Suppressor macrophage treated with lipopolysaccharide for 4 hours (primary cell): ENCODE results near the gene TOX2.

ENCODE experiments used
- DNase-seq: peaks from one replicate; pipeline ENCODE4 v3.0.0-alpha.2; 2020

The TOX2 gene

DNA sequence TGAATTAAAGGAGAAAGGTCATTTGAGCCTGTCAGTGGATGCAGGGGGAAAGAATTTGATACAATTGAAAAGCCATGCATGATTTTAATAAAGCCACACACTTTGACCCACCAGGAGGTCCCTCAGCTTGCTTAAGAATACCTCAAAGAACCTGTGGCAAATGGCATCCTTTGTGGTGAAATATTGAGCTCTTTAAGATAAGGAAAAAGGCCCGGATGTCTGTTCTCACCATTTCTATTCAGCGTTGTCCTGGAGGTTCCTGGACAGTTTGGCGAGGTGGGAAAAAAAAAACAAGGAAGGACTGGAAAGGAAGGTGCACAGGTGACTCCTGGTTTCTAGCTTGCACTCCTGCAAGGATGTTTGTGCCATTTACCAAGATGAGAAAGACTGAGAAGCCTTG, 91.0 kb downstream of the TOX2 start:
- DNase-seq, result no peak

DNA sequence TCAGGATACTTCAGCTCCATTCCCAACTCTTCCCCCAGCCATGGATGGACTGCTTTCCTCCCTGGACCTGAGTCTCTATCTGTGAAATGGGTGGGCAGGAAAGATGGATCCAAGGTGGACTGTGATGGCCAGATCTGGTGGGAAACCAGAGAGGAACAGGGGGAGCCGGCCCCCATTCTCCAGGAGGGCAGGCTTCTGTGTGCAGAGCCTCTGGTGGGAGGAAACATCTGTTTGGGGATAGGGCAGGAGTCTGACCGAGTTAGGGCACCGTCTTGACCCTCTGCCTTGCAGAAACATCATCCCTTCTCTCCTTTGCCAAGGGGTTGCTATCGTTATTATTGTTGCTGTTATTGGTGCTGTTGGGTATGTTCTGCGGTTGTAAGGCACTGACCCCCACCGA, 91.5 kb downstream of the TOX2 start:
- DNase-seq, result no peak

DNA sequence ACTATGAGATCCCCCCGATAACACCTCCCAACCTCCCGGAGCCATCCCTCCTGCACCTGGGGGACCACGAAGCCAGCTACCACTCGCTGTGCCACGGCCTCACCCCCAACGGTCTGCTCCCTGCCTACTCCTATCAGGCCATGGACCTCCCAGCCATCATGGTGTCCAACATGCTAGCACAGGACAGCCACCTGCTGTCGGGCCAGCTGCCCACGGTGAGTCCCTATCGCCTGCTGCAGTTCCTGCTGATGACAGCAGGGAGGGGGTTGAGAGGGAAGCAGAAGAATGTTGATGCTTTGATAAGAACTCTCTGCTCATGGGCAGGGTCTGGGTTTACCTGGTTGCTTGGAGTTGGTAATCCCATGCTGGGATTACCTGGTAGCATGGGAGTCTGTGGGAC, 91.9 kb downstream of the TOX2 start:
- no peak for DNase-seq

DNA sequence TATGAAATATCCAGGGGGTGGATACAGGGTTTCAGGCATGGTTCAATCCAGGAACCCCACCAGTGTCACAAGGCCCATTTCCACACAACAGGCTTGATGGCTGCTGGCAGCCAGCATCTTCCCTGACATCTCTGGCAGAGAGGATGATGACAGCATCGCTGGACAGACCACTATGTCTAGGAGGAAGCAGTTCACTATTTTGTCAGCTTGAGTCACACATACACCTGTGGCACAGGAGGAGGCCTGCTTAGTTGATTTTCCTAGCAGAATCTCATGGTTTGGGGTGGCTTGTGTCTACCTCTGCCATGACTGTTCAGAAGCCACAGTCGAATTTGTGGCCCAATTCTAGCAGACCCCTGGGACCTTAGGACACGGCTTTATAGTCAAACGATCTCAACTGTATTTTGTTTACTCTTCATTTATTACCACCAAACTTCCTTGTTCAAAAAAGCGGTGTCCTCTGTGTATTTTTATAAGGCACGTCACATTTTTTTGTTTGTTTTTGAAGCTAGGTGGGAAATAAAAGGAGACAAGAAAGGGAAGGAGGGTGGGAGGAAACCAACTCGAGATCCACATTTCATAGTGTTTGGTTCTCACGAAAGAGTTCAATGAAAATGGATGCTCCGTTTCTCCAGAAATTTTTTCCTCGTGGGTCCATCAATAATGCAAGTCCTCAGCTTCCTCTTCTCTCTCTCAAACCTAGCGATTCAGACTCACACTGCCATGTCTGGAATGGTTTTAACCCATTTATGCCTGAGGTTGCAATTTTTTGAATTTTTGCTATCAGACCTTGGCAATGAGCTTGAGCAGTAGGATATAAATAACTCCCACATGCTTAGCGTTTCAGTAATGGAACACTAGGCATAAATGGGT, 94.4 kb downstream of the TOX2 start:
- no peak for DNase-seq

DNA sequence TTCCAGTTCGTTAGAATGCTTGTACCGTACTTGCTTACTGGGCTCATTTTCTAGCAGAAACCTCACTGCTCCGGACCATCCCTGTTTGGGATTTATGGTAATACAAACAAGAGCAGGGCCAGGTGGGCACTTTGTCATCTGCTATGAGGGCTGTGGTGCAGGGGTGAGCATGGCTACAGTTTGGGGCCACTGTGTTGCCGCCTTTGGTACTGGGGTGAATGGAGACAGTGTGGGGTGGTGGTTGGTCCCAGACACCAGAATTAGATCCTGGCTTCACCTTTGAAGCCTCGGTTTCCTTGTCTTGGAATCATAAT, 95.0 kb downstream of the TOX2 start:
- DNase-seq, result no peak

DNA sequence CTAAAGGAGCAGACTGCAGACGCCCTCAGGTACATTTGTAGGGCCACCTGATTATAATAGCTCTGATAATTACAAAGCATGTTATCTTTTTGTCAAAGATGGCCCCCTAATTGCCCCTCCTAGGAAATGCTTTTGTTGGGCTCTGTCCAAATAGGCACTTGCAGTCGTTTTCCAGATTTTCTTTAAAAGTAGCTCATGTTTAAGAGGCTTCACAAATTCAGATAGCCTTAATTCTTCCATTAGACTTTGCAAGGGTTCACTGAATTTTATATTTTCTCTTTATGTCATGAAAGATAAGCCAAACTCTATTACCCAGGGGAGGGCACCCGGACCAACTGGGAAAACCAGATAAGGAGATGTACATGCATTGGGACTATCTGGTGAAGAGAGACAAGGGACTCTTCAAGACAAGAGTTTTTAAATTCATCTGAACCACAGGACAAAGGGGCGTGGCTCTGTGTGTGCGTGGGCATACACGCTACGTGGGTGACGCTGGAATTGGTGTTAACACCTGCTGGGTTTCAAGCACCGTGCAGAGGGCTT, 95.6 kb downstream of the TOX2 start:
- DNase-seq, result no peak

DNA sequence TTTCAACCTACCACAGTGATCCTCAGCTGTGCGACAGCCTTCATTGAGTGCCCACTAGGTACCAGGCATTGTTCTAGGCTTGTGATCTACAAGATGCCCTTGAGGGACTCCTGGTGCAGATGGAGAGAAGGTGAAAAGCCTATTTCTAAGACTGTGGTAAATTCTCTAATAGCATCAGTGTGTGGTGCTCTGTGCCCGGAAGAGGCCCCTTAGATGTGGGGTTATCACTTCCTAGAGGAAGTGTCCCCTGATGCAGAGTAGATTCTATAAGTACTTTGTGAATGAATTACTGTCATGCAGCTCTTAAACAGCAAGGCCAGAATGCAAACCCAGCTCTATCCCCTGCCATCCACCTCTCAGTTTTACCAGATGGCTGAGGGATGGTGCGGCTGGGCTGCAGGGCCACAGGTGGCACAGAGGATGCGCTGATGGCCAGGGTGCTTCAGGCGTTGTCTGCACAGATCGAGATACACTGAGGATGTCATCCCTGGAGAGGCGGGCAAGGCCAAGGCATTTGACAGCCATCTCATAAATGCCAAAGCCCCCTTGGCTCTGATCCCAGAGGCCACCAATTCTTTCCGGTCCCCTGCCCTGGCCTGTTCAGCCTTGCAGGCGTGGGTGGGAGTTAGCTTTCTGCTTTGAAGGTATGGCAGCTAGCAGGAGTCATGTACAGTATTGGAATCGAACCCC, 96.7 kb downstream of the TOX2 start:
- no peak for DNase-seq

DNA sequence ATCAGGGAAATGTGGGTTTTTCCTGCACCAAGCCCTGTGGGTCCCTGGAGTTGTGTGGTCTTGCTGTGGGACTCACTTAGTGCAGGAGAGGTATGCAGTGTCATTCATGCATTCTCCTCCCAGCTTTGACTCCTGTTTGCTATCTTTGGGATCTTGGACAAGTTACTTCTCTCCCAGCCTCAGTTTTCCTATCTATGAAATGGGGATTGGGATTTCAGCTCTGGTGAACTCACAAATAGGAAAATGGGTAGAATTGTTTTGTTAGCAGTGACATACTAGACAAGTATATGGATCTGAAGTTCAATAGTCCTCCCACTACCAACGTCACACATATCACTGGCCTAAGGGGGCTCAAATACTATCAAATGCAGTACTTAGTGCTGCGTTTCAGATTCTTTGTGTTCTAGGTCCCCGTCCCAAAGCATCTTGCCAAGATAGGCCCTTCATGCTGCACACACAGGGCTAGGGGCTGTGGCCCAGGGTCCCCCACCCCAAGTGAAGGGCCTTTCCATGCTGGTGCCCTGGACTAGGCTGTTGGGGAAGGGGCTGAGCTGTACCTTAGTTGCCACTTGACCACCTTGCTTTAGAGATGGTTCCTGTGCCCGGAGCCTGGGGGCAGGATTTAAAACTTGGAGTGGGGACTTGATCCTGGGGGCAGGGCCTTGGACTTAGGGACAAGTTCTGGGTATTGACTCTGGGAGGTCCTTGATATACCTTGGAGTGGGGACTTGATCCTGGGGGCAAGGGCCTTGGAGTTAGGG, 98.0 kb downstream of the TOX2 start:
- DNase-seq, result no peak

DNA sequence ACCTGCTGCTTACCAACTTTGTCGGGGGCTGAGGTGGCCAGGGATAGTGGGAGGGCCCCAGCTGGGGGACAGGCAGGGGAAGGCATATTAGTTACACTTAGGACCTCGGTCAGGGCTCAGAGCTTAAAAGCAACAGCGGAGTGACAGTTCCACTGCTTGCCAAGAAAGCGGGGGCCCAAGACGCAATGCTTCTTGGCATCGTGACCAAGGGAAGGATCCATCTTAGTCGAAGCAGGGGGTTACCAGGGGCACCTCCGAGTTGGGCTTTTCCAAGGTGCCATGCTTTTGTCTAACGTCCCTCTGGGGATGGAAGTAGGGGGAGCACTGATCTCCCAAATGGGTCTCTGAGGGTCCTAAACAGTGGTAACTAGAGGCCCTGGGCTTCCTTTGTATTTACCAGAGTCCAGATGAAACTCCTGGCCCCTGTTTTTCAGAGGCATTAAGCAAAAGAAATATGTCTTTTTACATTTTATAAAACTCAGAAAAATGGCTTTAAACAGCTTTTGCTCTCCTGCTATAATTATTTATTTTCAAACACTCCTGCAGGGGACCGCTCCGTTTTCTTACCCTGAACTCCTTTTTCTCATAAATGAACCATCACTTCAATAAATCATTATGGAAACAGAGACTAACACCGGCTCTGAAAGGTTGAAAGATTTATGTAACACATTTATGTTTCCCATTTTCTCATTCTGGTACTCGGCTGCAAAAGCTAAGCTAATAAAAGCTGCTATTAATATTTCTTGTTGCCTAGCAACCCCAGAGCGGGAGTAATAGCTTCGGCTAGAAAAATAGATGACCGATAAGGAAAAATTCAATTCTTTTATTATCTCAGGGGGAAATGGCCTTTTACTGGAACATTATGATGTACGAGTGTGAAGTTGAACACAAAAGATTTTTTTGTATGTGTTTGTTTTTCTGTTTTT, 100.4 kb downstream of the TOX2 start:
- DNase-seq, result no peak

DNA sequence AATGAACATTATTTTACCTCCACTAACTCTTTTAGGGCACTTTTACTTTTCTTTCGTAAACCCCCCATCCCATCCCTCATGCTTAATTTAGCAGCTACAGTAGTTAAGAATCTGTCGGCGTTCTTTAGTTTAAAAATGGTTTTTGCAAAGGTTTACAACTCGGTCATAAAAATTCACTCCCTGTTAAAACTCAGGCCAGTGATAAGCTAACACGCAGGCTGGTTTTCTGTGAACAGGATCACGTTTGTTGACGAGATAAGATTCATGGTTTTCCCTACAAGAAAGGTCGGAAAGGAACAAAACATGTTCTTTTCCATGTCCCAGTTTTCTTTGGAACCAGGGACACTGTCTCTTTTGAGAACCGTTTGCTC, 101.1 kb downstream of the TOX2 start:
- no peak for DNase-seq

DNA sequence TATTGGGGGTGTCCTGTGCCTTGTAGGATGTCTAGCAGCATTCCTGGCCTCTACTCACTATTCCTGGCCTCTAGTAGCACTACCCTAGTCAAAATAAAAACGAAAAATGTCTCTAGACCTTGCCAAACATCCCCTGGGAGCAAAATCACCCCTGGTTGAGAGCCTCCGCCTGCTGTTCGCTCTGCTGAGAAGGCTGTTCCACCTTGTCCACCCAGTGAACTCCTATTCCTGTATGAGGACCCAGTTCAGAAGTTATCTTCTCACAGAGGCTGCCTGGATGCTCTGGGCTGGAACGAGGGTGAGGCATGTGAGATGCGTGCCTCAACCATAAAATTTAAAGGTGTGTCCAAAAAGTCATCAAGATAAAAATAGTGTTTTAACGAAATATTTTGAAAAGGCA, 101.9 kb downstream of the TOX2 start:
- DNase-seq, result no peak

DNA sequence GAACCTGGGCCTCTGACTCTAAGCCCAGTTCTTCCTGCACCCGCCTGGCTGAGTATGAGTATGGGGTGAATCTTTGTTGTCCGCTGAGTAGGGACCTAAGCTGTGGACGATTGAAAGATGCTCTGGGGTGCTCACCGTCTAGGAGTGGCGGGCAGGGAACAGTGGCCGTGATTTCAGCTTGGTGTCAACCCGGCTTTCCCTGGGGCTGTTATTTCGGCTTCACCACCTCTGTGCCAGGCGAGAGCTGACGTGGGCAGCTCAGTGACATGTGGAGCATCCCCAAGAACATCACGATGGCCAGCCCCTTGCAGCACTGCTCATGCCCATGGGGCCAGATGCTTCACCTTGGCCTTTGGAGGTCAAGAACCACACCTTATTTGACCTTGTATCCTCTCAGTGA, 102.6 kb downstream of the TOX2 start:
- DNase-seq, result no peak

DNA sequence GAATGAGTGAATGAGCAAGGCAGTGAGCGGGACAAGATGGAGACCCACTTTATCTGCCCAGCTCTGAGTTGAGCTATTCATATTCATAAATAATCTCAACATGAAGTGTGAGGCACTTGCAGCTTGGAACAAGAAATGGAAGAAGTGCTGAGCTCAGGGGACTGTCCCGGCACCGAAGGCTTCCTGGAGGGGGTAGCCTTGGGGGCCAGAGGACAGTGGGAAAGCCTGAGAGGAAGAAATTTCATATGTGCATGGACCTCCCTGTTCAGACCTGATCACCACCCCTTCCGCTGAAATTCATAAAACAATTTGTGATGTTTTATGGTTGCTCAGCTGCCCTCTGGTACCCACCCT, 103.2 kb downstream of the TOX2 start:
- no peak for DNase-seq

DNA sequence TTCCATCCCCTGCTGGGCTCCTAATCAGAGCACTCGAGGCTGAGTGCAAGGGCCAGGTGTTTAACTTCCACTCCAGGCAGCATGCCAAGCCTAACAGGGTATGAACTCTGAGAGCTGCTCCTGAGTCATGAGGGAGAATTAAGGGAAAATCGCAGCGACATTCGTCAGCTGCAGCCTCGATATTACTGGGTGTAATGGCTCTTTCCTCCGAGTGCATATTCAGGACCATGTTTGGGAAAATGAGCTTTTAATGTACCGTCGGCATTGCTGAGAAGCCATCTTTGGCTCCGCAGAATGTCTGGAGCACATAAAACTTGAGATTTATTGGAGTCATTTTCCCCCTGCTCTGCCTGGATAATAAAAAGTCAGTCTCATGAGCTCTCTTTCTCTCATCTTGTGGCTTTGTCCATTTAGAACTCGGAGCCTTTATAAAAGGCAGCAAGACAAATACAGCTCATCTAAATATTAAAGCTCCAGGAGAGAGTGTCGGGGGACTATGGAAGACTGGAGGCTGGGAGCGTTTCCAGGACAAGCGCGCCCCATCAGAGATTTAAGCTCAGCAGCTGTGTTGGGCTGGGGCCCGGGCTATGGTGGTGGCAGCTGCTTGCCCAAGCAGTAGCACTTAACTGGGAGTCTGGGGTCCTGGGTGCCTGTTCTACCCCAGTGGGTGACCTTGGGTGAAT, 103.7 kb downstream of the TOX2 start:
- no peak for DNase-seq

DNA sequence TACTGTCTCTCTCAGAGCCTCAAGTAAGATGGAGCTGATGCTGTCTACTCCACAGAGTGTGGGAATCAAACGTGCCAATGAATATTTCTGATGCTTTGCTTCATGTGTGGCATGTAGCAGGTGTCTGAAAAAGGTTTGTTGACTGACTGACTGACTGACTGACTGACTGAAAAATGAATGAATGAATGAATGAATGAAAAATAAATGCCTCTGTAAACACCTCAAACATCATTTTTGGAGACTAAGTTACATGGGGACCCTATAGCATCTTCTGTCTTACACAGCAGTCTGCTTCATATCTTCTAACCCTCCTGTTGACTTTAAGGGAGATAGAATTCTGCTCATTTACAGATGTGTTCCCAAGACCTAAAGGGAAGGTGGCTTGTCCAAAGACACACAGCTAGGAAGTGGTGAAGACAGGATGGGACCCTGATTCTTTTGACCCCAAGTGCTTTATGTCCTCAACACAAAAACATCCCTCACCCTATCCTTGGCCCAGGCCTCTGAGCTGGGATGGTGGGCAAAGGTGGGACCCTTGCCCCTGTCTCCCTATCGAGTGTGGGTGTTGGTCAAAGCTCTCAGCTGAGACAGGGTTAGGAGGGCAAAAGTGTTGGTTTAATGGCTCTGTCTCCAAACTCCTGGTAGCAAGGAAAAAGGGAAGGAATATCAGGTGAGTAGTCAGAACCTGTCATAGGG, 104.4 kb downstream of the TOX2 start:
- DNase-seq, result no peak

DNA sequence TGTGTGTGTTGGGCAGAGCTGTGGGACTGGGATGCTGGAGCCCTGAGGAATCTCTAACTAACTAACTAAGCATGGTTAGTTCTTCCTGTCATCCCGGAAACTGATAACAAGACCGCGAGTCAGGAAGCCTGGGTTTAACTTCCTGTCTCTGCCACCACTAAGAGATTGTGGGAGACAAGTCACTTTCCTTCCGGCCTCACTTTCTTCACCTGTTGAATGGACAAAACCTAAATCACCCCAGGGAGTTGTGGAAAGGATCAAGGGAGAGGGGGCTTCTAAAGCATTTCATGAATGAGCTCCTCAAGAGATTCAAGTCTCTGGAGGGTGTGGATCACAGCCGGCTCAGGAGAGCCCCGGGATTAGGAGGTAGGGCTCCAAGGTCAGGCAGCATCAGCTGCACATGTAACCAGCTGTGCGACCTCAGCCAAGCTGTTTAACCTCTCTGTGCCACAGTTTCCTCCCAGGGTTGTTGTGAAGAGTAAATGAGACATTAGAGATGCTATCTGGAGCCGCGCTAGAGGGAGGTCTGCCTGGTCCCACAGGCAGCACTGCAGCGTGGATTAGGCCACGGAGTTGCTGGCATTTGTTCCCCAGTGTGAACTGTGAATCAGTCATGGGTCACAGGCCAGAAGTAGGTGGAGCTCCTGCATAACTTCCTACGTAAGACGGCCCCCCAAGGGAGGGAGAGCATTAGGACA, 105.1 kb downstream of the TOX2 start:
- no peak for DNase-seq

DNA sequence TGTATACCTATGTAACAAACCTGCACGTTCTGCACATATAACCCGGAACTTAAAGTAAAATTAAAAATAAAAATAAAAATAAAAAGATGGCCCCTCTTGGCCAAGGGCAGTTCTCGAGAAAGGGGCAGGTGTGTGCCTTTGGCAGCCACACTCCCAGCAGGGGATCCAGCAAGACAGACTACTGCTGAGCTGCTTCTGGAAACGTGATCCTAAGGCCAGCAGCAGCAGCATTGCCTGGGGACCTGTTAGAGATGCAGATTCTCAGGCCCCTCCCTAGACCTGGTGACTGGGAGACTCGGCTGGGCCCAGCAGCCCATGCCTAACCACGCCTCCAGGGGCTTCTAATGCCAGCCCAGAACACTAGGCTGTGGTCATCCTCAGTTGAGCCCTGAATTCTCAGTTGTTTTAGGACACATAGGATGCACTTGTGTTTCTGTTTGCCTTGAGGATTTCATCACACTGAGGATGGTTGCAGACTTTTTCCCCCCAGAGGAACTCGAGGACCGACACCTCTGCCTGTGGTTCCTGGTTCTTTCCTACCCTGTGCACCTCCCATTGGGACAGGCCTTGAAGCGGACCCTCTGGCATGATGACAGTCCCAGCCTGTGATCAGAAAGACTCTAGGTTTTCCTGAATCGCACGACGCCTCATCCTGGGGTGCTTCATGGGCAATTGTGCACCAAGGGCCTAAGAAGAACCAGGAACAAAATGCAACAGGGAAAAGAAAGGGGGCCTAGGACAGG, 105.9 kb downstream of the TOX2 start:
- no peak for DNase-seq

DNA sequence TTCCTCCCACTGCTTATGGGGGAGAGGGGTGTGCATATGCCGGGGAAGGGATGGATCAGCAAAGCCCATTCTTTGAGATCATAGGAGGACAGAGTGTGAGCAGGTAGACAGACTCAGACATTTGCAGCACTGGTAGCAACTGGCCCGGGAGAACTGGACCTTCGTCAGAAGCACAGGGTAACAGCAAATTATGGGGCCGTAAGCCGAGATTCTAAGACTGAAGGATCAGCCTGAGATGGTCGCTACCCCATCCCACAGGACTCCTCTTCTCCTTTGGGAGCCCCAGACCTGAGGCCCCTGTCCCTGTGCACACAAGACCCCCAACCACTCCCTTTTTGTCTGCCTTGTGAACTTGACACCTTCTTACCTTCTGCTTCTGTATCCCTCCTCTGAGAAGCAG, 106.5 kb downstream of the TOX2 start:
- no peak for DNase-seq

DNA sequence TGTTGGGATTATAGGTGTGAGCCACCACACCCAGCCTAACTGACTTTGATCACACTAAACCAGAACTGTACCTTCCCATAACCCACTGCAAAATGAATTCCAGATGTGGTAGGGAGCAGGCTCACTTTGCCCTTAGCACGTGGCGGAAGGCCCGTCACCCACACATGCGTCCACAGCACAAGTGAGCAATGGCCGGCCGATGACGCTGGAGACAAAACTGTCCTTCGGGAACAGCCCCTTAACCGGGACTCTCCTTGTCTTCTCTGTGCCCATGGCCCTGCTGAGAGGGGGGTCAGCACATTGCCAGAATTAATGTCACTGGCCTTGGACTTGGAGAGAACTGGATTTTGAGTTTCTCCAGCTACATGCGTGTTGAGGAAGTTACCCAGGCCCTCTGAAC, 107.2 kb downstream of the TOX2 start:
- no peak for DNase-seq

DNA sequence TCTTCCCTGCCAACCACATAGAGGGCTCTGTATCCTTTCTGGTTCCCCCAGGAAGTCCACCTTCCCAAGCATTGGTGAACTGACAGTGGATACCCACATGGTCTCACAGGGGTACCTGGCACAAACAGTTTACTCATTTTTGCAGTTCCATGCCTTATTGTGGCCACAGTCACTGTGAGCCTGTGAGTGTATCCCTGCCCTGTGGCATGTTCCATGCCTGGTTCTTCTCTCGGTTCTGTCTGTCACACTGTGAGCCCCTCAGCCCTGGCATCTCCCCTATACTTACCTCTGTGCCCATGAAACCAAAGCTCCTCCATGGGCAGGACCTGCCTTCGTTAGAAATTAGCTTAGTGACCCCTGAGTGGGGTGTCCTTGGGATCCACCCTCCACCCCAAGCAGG, 107.8 kb downstream of the TOX2 start:
- no peak for DNase-seq
